ENCODE measurements around the gene RAB9B. TPM values are rescaled to one million over a fixed set of nuclear protein-coding genes. Genes with fewer than 3 reads are reported as not detected.

Gene RAB9B
- total RNA-seq, 1 experiment from 2014 or later = 3.3 TPM

- no peak for DNase-seq (ENCODE audit: low spot score)
These were observed 20.2 kb downstream of the RAB9B start for GRCh38 chrX:103811858-103812257.

DNA sequence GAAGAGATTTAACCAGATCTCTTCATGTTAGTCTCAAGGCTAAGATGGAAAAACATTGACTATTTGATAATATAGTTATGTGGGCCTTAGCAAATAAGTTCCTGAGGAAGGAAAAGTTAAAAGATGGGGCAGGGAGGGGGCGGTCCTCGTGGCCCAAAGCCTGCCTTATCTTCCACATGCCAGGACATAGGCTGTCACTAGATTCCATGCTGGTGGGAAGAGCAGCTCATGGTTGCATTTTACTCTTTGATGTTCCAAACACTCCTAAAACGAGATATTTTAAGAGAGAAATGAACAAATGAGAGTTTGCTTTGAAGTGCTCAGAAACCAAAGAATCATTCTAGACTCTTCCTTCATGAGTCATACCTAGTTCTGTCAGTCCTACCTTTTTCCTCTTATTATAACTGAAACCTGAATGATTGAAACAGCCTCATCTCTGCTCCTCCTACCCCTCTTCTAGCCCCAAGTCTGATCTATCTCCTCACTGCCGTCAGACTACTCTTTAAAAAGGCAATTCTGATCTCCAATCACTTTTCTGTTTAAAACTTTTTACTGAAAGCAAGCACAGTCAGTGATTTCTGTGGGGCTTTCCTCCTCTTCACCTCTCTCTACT lies 25.1 kb downstream of the RAB9B start:
- DNase-seq (ENCODE audit: low spot score) = no peak

GRCh38 chrX:103805860-103806259 lies 26.2 kb downstream of the RAB9B start:
- DNase-seq (ENCODE audit: low spot score) = no peak

DNA sequence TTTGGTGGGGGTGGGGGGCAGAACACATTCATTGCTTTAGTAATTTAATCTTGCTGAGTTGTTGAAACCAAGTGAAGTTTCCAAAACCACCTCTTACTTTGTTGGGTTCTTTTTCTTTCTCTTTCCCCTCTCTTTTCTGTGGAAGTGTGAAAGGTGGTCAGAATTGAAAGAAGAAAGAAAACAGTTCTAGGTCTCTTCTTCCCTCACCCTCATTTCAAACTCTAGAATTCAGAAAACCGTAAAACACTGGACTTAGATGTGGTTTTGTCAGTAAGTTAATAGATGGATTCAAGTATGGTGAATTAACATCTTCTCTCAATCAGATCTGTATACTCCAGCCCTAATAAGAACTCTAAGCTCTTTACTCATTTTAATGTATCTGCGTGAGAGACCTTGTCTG lies 31.7 kb downstream of the RAB9B start:
- DNase-seq (ENCODE audit: low spot score) = no peak

DNA sequence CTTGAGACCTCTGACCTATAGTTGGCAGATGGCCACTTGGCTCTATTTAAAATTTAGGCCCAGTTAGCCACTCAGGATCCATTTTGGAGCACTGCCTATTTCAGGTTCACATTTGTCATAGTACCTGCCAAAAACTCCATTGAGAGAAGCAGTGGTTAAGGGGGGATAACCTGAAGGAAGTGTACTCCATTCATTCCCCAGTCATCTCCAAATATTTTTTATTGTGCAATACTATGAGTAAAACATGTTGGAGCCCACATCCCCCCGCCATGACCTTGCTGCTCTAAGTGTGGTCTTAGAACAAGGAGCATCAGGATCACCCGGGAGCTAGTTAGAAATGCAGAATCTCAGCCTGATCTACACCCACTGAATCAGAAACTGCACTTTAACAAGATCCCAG lies 34.4 kb downstream of the RAB9B start:
- DNase-seq (ENCODE audit: low spot score) = no peak

DNA sequence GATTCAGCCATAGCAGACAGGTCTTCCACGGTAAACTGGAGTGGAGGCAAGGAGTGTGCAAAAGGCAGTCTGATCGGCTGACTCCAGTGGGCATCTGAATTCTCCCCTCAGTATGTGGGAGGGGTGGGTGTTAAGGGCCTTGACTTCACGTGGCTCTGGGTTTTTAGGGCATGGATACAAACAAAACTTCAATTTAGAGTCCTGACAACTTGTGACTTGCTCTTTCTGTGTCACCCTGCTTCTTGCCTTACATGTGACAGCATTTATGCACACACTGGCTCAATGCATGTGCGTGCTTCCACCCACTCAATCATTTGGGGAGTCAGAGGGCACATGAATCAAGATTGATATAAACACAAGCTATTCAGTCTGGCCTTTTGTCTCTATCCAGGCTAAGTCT lies 37.9 kb downstream of the RAB9B start:
- DNase-seq (ENCODE audit: low spot score) = no peak

- DNase-seq (ENCODE audit: low spot score) = no peak
These were observed 38.5 kb downstream of the RAB9B start for GRCh38 chrX:103793545-103793940.

GRCh38 chrX:103792916-103793544 lies 39.0 kb downstream of the RAB9B start:
- no peak for DNase-seq (ENCODE audit: low spot score)

DNA sequence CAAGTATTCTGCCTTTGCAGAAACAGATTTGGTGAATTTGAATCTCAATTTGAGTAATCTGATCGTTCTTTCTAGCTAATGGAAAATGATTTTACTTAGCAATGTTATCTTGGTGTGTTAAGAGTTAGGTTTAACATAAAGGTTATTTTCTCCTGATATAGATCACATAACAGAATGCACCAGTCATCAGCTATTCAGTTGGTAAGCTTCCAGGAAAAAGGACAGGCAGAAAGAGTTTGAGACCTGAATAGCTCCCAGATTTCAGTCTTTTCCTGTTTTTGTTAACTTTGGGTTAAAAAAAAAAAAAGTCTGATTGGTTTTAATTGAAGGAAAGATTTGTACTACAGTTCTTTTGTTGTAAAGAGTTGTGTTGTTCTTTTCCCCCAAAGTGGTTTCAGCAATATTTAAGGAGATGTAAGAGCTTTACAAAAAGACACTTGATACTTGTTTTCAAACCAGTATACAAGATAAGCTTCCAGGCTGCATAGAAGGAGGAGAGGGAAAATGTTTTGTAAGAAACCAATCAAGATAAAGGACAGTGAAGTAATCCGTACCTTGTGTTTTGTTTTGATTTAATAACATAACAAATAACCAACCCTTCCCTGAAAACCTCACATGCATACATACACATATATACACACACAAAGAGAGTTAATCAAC lies 40.1 kb downstream of the RAB9B start:
- DNase-seq (ENCODE audit: low spot score) = no peak

DNA sequence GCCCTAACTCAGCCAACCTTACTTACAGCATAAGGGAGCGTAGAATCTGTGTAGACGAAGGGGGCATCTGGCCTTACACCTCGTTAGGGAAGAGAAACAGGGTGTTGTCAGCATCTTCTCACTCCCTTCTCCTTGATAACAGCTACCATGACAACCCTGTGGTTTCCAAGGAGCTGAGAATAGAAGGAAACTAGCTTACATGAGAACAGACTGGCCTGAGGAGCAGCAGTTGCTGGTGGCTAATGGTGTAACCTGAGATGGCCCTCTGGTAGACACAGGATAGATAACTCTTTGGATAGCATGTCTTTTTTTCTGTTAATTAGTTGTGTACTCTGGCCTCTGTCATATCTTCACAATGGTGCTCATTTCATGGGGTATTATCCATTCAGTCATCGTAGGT lies 40.8 kb downstream of the RAB9B start:
- DNase-seq (ENCODE audit: low spot score) = no peak

GRCh38 chrX:103789004-103789403 lies 43.1 kb downstream of the RAB9B start:
- DNase-seq (ENCODE audit: low spot score) = no peak

GRCh38 chrX:103783971-103784370 lies 48.1 kb downstream of the RAB9B start:
- DNase-seq (ENCODE audit: low spot score) = no peak

GRCh38 chrX:103783196-103783595 lies 48.9 kb downstream of the RAB9B start:
- DNase-seq (ENCODE audit: low spot score) = no peak

DNA sequence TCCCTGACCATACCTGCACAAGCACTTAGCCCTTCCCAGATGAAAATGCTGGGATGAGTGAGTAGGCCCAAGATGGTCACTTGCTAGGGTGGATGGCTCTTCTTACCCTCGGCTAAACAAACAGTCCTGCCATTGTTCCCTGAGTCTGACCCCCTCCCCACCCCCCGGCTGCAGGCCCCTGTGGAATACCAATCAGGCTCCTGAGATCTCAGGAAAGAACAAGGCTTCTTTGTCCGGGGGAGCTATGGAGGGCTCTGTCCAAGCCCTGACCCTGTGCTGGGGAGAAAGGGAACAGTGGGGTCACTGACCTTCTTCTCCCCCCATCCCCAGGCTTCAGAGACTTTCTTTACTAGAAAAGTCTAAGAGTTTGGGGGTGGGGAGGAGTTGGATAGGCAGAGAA lies 49.4 kb downstream of the RAB9B start:
- DNase-seq (ENCODE audit: low spot score) = no peak

DNA sequence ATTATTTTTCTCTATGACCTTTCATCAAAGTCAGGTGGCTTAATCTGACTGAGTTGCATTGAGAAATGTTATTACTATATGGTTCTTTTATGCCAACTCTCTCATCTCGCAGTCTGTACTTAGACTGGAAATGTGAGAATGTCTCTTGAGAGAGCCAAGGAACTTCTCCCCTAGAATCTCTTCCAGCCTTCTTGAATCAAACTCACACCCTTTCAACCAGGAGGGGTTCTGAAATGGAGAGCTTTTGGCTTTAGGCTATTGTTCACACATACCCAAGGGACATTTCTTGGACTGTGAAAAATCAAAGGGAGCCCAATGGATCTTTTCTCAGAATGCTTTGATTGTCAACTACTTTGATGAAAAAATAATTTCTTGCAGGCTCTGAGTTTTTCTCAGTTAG lies 50.4 kb downstream of the RAB9B start:
- DNase-seq (ENCODE audit: low spot score) = no peak

DNA sequence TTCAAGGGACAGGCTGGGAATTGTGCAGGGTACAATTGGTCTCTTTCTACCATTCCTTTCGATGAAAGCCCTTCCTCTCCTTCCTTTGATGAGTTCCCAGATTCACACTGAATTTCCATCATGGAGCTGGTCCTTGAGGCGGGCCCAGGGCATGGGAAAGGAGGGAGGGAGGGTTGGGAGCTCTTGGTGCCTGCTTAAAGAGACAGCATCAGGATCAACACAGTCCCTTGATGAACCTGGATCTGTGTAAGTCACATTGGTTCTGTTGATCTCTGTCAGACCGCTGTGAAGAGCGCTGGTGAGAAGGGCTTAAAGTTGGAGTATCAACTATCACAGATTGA lies 51.0 kb downstream of the RAB9B start:
- DNase-seq (ENCODE audit: low spot score) = no peak

GRCh38 chrX:103780336-103781061 lies 51.6 kb downstream of the RAB9B start:
- no peak for DNase-seq (ENCODE audit: low spot score)

DNA sequence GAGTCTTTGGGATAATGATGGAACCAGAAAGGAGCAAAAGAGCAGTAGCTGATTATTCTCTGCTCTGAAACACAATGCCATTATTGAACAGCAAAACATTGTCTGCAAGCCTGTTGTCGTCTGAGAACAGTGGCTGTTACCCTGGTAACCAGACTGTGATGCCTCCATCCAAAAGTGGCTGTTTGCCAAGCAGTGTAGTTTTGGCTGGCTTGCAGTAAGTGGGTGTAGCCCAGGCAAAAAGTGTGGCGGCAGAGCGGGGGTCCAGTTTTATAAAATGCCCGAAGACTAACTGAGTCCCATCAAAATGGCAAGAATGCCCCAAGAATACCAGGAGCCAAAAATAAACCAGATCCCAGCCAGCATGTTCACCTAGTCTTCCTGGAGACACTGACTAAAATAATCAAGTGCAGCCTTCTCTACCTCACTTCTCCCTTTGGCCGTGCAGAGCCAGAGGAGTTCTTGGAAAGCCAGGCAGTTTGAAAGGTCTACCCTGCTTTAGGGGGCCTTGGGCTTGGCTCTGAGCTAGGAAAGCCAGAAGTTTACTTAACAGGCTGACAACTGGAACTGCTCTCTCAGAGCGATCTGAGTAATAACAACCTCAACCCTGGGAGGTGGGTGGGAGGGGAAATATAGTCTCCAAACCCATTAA lies 52.8 kb downstream of the RAB9B start:
- no peak for DNase-seq (ENCODE audit: low spot score)

DNA sequence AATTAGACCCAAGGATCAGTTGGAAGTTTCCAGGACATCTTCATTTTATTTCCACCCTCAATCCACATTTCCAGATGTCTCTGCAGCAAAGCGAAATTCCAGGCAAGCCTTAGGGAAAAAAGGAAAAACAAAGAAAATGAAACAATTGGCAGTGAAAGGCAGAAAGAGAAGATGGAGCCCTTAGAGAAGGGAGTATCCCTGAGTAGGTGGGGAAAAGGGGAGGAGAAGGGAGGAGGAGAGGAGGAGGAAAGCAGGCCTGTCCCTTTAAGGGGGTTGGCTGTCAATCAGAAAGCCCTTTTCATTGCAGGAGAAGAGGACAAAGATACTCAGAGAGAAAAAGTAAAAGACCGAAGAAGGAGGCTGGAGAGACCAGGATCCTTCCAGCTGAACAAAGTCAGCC lies 55.5 kb downstream of the RAB9B start, which contains the start of gene PLP1:
PLP1 (plus strand) TSS at position 295 of the 400 bp plus-strand sequence. CDS start 156 bp downstream, outside the sequence.
- no peak for DNase-seq (ENCODE audit: low spot score)

DNA sequence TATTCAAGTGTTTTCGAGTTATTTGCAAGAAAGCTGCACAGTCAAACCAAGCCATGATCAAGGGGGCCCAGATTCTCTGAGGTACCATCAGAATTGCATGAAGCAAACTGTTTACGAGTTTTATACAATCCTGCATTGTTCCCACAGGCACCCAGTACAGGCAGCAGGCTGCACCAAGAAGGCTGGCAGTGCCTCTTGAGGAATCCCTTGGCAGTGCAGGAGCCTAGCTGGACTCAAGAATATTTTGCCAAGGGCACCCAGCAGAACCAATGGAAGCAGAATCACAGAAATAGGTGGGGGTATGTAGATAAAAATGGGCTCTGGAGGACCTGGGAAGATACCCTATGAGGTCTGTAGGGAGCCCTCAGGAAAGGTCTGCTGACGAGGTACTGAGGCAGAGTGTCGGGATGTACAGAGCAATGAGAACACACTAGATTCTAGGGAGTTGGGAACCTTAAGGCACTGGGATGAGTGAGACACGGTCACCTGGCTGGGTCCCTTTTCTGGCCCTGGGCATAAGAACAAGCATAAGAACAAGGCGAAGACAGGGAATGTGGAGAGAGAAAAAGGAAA lies 57.9 kb downstream of the RAB9B start:
- DNase-seq (ENCODE audit: low spot score) = peak; percentile 2

- DNase-seq (ENCODE audit: low spot score) = no peak
These were observed 58.6 kb downstream of the RAB9B start for GRCh38 chrX:103773445-103773844.
